Duodenal mucosa (tissue), 2 donors: ENCODE data around the gene GJB6.
A peak's percentile ranks its signal among the peaks of the same experiment; 100 is the strongest.

Experiments
- H3K27ac ChIP-seq: one replicate; pipeline ENCODE4 v1.7.0; 2013; ENCODE audit warnings: low read depth, low read length
- H3K27me3 ChIP-seq, 2 donors: one replicate each; pipeline ENCODE4 v1.7.0; 2013; ENCODE audit warnings: low read length in 2 of 2, control low read depth in 1 of 2; ENCODE audit not compliant: insufficient read depth in 2 of 2, control insufficient read depth in 1 of 2
- H3K36me3 ChIP-seq, 2 donors: one replicate each; pipeline ENCODE4 v1.7.0; 2013; ENCODE audit warnings: low read length in 2 of 2, control low read depth in 1 of 2; ENCODE audit not compliant: insufficient read depth in 2 of 2, control insufficient read depth in 1 of 2
- H3K4me1 ChIP-seq, 2 donors: one replicate each; pipeline ENCODE4 v1.7.0; 2013; ENCODE audit warnings: low read length in 2 of 2, control low read depth in 1 of 2; ENCODE audit not compliant: insufficient read depth in 2 of 2, control insufficient read depth in 1 of 2
- H3K4me3 ChIP-seq, 2 donors: one replicate each; pipeline ENCODE4 v1.7.0; 2013; ENCODE audit warnings: low read length in 2 of 2, low read depth in 1 of 2
- H3K9ac ChIP-seq, 2 donors: one replicate each; pipeline ENCODE4 v1.7.0; 2013; ENCODE audit warnings: low read length in 2 of 2, low read depth in 1 of 2
- H3K9me3 ChIP-seq, 2 donors: one replicate each; pipeline ENCODE4 v1.7.0; 2013; ENCODE audit warnings: low read length in 2 of 2, control low read depth in 1 of 2; ENCODE audit not compliant: control insufficient read depth in 1 of 2

The GJB6 gene

DNA sequence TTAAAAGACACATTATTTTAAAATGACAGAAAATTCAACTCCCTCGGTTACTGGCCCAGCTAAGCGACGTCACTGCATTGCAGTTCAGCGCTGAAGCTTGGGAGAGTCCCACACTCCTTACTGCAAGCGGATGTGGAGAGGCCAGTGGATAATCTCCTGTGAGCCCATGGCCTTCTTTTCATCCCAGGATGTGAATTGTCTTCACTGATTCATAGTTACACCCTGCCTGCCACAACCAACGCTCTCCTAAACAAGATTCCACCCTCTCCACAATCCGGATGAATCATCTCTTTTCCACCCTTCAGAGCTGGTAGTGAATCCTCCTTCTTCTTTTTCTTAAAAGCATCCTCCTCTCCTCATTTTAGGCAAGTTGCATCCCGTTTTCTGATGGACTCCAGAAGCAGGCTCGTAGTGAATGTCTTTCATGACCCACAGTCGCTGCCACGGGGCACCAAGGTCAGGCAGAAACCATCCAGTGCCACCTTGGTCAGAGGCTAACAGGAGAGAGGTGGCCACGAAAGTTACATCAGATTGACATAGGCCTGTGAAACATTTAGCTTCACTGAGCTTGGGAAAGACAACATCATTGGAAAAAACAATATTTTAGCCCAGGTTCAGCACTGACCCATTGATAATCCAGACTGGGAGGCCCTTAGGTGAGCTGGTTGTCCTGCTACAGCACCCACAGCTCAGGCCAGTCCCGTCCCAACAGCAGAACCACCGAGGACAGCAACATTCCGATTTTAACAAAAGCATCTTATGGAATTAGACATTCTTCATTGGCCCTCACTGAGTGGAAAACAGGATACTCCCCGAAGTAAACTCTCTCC is 41.4 kb downstream of the GJB6 start:
- H3K27ac ChIP-seq, result no peak overlapping the region
- H3K36me3 ChIP-seq, result peaks cover 0 to 15% of the 10 kb centered on the region in 2 donors
- peaks cover 28% of the 10 kb centered on the region in 2 donors for H3K27me3 ChIP-seq
- peak overlapping the region in 1 of 2 donors; percentile 69 for H3K4me3 ChIP-seq
- no peak overlapping the region for H3K9ac ChIP-seq
- H3K9me3 ChIP-seq, result no peaks in the 10 kb centered on the region
- H3K4me1 ChIP-seq, result peaks cover 20 to 25% of the 10 kb centered on the region in 2 donors

DNA sequence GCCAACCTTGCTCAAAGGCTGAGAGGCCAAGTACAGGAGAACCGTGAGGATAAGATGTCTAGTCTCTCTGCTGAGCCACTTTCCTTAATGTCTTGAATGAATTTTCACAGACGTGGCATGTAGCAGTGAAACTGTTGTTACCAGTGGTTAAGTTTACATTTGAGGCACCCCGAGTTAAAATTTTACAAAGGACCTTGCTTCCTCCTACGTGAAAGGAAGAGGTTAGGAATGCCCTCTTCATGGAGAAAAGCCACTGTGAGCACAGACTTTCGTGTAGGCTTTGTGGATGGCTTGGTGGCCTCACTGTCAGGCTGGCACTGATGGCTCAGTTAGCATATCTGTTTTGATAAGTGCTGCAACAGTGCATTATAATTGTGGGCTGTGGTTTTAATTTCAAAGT is 42.0 kb downstream of the GJB6 start:
- Histone ChIP-seq H3K36me3 (peaks cover 0 to 15% of the 10 kb centered on the region in 2 donors), H3K4me3 (no peak overlapping the region), H3K9ac (no peak overlapping the region), H3K27me3 (peaks cover 22% of the 10 kb centered on the region in 2 donors), H3K27ac (no peak overlapping the region), H3K4me1 (peaks cover 20 to 25% of the 10 kb centered on the region in 2 donors), H3K9me3 (no peaks in the 10 kb centered on the region)

DNA sequence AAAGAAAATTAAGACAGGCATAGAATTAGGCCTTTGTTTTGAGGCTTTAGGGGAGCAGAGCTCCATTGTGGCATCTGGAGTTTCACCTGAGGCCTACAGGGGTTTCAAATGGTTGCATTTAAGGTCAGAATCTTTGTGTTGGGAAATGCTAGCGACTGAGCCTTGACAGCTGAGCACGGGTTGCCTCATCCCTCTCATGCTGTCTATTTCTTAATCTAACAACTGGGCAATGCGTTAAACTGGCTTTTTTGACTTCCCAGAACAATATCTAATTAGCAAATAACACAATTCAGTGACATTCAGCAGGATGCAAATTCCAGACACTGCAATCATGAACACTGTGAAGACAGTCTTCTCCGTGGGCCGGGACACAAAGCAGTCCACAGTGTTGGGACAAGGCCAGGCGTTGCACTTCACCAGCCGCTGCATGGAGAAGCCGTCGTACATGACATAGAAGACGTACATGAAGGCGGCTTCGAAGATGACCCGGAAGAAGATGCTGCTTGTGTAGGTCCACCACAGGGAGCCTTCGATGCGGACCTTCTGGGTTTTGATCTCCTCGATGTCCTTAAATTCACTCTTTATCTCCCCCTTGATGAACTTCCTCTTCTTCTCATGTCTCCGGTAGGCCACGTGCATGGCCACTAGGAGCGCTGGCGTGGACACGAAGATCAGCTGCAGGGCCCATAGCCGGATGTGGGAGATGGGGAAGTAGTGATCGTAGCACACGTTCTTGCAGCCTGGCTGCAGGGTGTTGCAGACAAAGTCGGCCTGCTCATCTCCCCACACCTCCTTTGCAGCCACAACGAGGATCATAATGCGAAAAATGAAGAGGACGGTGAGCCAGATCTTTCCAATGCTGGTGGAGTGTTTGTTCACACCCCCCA is 43.2 kb downstream of the GJB6 start:
- Histone ChIP-seq H3K9ac (no peak overlapping the region), H3K9me3 (no peaks in the 10 kb centered on the region), H3K4me3 (no peak overlapping the region), H3K27me3 (peaks cover 11 to 12% of the 10 kb centered on the region in 2 donors), H3K27ac (no peak overlapping the region), H3K4me1 (peaks cover 17 to 25% of the 10 kb centered on the region in 2 donors), H3K36me3 (peaks cover 0 to 15% of the 10 kb centered on the region in 2 donors)

DNA sequence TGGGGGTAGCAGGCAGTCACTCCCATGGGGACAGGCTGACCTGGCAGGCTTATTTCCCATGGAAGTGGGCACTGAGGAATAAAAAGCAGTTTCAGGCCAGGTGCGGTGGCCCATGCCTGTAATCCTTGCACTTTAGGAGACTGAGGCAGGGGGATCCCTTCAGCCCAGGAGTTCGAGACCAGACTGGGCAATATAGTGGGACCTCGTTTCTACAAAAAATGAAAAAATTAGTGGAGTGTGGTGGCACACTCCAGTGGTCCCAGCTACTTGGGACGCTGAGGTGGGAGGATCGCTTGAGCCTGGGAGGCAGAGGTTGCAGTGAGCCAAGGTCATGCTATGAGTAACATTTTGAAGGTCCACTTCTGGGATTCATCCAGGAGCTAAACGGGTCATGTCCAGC is 45.3 kb downstream of the GJB6 start:
- H3K9me3 ChIP-seq, result no peaks in the 10 kb centered on the region
- H3K9ac ChIP-seq, result no peak overlapping the region
- H3K27ac ChIP-seq, result no peak overlapping the region
- H3K4me3 ChIP-seq, result no peak overlapping the region
- peaks cover 8 to 16% of the 10 kb centered on the region in 2 donors for H3K4me1 ChIP-seq
- peaks cover 3 to 4% of the 10 kb centered on the region in 2 donors for H3K27me3 ChIP-seq
- H3K36me3 ChIP-seq, result peaks cover 0 to 15% of the 10 kb centered on the region in 2 donors

DNA sequence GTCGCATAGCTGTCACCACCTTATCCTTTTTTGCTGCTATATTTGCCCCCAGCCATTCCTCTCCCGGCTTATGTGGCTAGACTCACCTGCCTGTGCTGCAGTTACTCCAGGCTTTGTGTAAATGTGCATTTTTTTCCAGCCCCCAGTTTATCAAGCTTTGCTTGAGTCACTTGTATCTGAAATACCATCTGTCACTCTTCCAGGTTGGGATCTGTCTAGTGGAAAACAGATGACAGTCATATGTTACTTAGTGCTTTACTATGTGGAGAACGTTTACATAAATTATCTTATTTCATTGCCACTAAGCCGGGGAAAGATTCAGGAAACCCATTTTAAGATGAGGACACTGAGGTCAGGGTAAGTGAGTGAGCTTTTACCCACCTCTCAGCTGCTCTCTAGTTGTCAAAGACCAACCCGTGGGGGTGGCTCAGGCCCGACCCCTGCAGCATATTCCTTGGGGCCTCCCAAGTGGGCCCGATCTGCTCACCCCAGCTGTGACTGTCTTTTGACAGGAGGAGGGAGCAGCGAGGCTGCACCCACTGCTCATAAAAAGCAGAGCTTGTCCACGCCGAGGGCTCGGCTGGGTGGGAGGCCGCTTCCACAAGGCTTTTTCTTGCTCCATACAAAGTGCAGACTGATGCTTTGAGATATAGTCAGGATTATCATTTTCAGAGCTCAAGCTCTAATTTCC is 46.6 kb downstream of the GJB6 start:
- Histone ChIP-seq H3K27me3 (peaks cover 0 to 5% of the 10 kb centered on the region in 2 donors), H3K9ac (no peak overlapping the region), H3K27ac (no peak overlapping the region), H3K36me3 (peaks cover 0 to 15% of the 10 kb centered on the region in 2 donors), H3K9me3 (no peaks in the 10 kb centered on the region), H3K4me1 (peaks cover 0 to 9% of the 10 kb centered on the region in 2 donors), H3K4me3 (no peak overlapping the region)

DNA sequence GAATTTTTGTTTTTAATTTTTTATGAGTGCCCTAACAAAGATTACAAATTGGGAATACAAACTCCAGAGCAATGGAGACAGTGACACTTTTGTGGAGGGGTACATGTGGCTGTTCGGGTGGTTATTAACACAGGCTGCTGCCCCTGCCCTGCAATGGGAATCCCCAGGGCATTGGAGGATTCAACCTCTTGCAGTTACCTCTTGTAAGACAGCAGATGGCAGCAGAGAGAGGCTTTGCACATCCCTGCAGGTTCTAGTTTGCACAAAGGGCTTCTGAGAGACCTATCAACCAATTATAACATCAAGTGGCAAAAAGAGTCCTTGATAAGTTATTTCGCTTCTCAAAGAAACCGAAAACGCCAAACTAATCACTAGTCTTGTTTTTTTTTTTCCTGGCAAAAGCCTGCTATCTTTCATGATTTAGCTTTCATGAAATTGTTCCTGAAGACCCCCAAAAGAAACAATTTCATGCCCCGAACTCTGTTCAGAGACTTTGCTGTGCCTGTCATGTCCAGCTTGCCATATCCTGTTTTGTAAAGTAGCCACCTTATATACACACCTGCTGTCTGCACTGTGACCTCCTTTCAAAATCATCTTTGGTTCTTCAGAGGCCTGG is 49.8 kb downstream of the GJB6 start:
- no peak overlapping the region for H3K4me3 ChIP-seq
- no peaks in the 10 kb centered on the region for H3K9me3 ChIP-seq
- no peaks in the 10 kb centered on the region for H3K4me1 ChIP-seq
- no peaks in the 10 kb centered on the region for H3K36me3 ChIP-seq
- H3K9ac ChIP-seq, result no peak overlapping the region
- no peak overlapping the region for H3K27ac ChIP-seq
- H3K27me3 ChIP-seq, result peaks cover 10 to 17% of the 10 kb centered on the region in 2 donors

DNA sequence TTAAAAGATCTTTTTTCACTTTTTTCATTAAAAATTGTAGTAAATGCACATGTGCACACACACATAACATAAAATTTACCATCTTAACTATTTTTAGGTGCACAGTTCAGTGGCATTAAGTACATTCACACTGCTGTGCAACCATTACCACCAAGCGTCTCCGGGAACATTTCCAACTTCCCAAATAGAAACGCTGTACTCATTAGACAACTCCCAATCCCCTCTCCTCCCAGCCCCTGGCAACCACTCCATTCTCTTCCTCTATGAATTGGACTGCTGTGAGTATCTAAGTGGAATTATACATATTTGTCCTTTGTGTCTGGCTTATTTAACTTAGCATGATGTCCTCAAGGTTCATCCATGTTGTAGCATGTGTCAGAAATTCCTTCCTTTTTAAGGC is 50.9 kb downstream of the GJB6 start:
- no peaks in the 10 kb centered on the region for H3K9me3 ChIP-seq
- no peak overlapping the region for H3K27ac ChIP-seq
- no peaks in the 10 kb centered on the region for H3K4me1 ChIP-seq
- H3K36me3 ChIP-seq, result no peaks in the 10 kb centered on the region
- H3K27me3 ChIP-seq, result peaks cover 10 to 18% of the 10 kb centered on the region in 2 donors
- no peak overlapping the region for H3K9ac ChIP-seq
- no peak overlapping the region for H3K4me3 ChIP-seq

DNA sequence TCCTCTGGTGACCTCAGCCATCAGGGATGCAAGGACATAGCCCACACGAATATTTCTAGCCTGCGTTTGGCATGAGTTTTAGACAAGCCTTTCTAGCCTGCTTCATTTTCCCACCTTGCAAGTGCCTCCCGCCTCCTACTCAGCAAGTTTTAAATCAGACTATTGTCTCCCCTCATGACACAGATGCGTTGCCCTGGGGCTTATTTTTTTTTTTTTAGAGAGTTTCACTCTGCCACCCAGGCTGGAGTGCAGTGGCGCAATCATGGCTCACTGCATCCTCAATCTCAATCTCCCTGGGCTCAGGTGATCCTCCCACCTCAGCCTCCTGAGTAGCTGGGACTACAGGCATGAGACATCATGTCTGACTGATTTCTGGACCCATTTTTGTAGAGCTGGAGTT is 54.0 kb downstream of the GJB6 start:
- peaks cover 10 to 18% of the 10 kb centered on the region in 2 donors for H3K27me3 ChIP-seq
- peaks cover 9 to 12% of the 10 kb centered on the region in 2 donors for H3K4me1 ChIP-seq
- H3K9ac ChIP-seq, result no peak overlapping the region
- no peaks in the 10 kb centered on the region for H3K9me3 ChIP-seq
- H3K36me3 ChIP-seq, result no peaks in the 10 kb centered on the region
- H3K27ac ChIP-seq, result no peak overlapping the region
- H3K4me3 ChIP-seq, result no peak overlapping the region

DNA sequence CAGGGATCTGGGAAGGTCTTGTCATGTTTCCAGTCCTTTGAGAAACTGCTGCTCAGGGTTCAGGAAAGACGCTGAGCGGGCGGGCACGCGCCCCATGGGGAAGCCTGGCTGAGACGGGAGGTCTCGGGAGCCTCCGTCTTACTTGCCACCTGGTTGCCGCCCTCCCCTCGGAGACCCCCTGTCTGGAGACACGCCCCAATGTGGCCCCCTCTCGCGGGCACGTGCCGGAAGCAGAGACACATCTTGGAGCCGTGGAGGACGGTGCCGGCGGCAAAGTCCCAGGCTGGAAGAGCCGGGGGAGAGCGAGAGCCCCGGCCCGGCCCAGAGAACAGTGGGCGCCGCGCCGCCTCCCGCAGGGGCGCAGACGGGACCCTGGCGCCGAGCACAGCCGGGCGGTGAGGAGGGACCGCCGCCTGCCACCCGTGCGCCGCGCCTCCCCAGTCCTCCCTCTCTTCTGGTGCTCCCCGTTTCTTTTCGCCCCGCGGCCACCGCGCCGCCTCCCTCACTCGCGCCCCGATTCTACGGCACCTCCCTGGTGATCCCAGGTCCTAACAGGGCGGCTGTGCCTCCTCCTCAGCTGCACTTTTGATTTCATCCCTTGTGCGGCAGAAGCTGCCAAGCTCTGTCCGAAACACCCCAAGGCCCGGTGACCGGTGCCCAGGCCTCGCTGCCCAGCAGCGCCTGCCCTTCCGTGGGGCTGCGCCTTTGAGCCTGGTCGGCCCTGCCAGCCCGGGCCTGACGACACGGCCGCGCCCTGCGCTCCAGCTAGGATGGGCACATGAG is 54.9 kb downstream of the GJB6 start:
- Histone ChIP-seq H3K36me3 (no peaks in the 10 kb centered on the region), H3K27ac (no peak overlapping the region), H3K9ac (no peak overlapping the region), H3K4me1 (peaks cover 9 to 12% of the 10 kb centered on the region in 2 donors), H3K27me3 (peaks cover 10 to 18% of the 10 kb centered on the region in 2 donors), H3K4me3 (no peak overlapping the region), H3K9me3 (no peaks in the 10 kb centered on the region)
